ENCODE measurements around the gene LRRK1.

Gene LRRK1

GRCh38 chr15:100981086-100981485, 61.9 kb downstream of the LRRK1 start:
- no peak for DNase-seq

- DNase-seq: no peak
Observed at GRCh38 chr15:100983221-100983620, 64.1 kb downstream of the LRRK1 start.

- DNase-seq: no peak
Observed at GRCh38 chr15:100985401-100985800, 66.2 kb downstream of the LRRK1 start.

GRCh38 chr15:100986158-100986896, 67.2 kb downstream of the LRRK1 start:
- no peak for DNase-seq

- DNase-seq: no peak
Observed at GRCh38 chr15:100987143-100987542, 68.0 kb downstream of the LRRK1 start.

GRCh38 chr15:100988297-100988696, 69.1 kb downstream of the LRRK1 start:
- DNase-seq: no peak

GRCh38 chr15:100988857-100989256, 69.7 kb downstream of the LRRK1 start:
- no peak for DNase-seq

GRCh38 chr15:100994597-100995446, 75.7 kb downstream of the LRRK1 start:
- DNase-seq: no peak

GRCh38 chr15:100995471-100996430, 76.6 kb downstream of the LRRK1 start:
- DNase-seq: no peak

GRCh38 chr15:100997442-100997841, 78.3 kb downstream of the LRRK1 start:
- DNase-seq: no peak

GRCh38 chr15:100998630-100999029, 79.5 kb downstream of the LRRK1 start:
- no peak for DNase-seq

GRCh38 chr15:100999369-100999768, 80.2 kb downstream of the LRRK1 start:
- no peak for DNase-seq

- peak; percentile 7 for DNase-seq
Observed at GRCh38 chr15:101000271-101000681, 81.1 kb downstream of the LRRK1 start.

GRCh38 chr15:101001056-101001455, 81.9 kb downstream of the LRRK1 start:
- peak; percentile 8 for DNase-seq

- DNase-seq: peak; percentile 28
Observed at GRCh38 chr15:101001796-101002195, 82.6 kb downstream of the LRRK1 start.

- DNase-seq: no peak
Observed at GRCh38 chr15:101003081-101003480, 83.9 kb downstream of the LRRK1 start.

- DNase-seq: peak; percentile 33
Observed at GRCh38 chr15:101003706-101004105, 84.5 kb downstream of the LRRK1 start.

- DNase-seq: peak; percentile 39
Observed at GRCh38 chr15:101004500-101004899, 85.3 kb downstream of the LRRK1 start.

- peak; percentile 28 for DNase-seq
Observed at GRCh38 chr15:101004986-101005747, 86.0 kb downstream of the LRRK1 start.

- peak; percentile 80 for DNase-seq
Observed at GRCh38 chr15:101006931-101007691, 88.0 kb downstream of the LRRK1 start.
